ENCODE measurements around the gene GPR137B. TPM values are rescaled to one million over a fixed set of nuclear protein-coding genes. Genes with fewer than 3 reads are reported as not detected.

Gene GPR137B
- total and polyA plus RNA-seq, 2 of the 13 experiments (the other 11 are each of a cell fraction or from before 2014, with no cell fraction given): 0.31 to 0.41 TPM

GRCh38 chr1:236158719-236159118 lies 16.4 kb downstream of the GPR137B start (continued):
- no peak for TF ChIP-seq HOXA7 (CRISPR knock-in tag; IDR thresholded peaks at IDR 0.05)
- TF ChIP-seq ZNF616 (CRISPR knock-in tag; IDR thresholded peaks at IDR 0.05; ENCODE audit: low read depth): no peak
- no peak for TF ChIP-seq MAFK (conservative IDR thresholded peaks at IDR 0.05 in 1 of 2, IDR thresholded peaks at IDR 0.05 in 1 of 2; ENCODE audit: low read length in 2 of 2)
- TF ChIP-seq, protein P1, sequence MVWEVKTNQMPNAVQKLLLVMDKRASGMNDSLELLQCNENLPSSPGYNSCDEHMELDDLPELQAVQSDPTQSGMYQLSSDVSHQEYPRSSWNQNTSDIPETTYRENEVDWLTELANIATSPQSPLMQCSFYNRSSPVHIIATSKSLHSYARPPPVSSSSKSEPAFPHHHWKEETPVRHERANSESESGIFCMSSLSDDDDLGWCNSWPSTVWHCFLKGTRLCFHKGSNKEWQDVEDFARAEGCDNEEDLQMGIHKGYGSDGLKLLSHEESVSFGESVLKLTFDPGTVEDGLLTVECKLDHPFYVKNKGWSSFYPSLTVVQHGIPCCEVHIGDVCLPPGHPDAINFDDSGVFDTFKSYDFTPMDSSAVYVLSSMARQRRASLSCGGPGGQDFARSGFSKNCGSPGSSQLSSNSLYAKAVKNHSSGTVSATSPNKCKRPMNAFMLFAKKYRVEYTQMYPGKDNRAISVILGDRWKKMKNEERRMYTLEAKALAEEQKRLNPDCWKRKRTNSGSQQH (CRISPR knock-in tag; IDR thresholded peaks at IDR 0.05; ENCODE audit: low read depth): no peak
- no peak for TF ChIP-seq NFAT5 (CRISPR knock-in tag; IDR thresholded peaks at IDR 0.05)
- no peak for TF ChIP-seq PAX8 (CRISPR knock-in tag; IDR thresholded peaks at IDR 0.05; ENCODE audit: borderline replicate concordance)
- TF ChIP-seq ZSCAN9 (CRISPR knock-in tag; IDR thresholded peaks at IDR 0.05; ENCODE audit: borderline replicate concordance): no peak
- no peak for TF ChIP-seq CHCHD3 (CRISPR knock-in tag; IDR thresholded peaks at IDR 0.05)
- no peak for TF ChIP-seq KLF9 (CRISPR knock-in tag; IDR thresholded peaks at IDR 0.05; ENCODE audit: low read depth)
- no peak for TF ChIP-seq ZNF772 (CRISPR knock-in tag; IDR thresholded peaks at IDR 0.05)
- no peak for TF ChIP-seq ZNF619 (CRISPR knock-in tag; IDR thresholded peaks at IDR 0.05)

Data from HepG2 (cell line).